ENCODE data around the gene SNRNP200. TPM values are rescaled to one million over a fixed set of nuclear protein-coding genes. Genes with fewer than 3 reads are reported as not detected.

The SNRNP200 gene
- total RNA-seq, 4 donors from 2014 or later, result 75.8 to 150 (median 110) TPM

DNA sequence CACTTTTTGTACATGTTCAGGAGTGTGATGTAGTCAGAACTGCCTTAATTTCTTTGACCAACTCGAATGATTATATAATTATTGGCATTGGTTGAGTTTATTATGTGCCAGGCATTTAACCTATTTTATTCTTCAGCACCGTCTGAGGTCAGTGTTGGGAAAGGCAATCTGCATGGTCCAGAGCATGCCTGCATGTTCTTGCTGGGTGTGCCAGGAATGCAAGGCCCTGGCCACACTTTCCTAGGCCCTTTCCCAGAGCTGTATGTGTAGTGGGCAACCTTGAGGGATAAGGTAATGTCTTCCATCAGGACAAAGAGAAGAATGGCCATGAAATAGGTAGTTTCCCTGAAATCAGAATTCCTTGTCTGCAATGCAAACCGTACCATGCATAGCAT is 9.7 kb upstream of the SNRNP200 start:
- Histone ChIP-seq H3K4me1 (no peaks in the 10 kb centered on the region), H3K9me3 (no peaks in the 10 kb centered on the region), H3K36me3 (no peaks in the 10 kb centered on the region), H3K27ac (no peak overlapping the region), H3K27me3 (peaks cover 4% of the 10 kb centered on the region), H3K4me3 (no peak overlapping the region)
- DNase-seq (ENCODE audit: low spot score in 2 of 2), result no peak
- TF ChIP-seq EP300 (IDR thresholded peaks at IDR 0.05) (no peak), POLR2A (IDR thresholded peaks at IDR 0.05) (no peak), POLR2AphosphoS5 (IDR thresholded peaks at IDR 0.05) (no peak)
- TF ChIP-seq, protein P1, sequence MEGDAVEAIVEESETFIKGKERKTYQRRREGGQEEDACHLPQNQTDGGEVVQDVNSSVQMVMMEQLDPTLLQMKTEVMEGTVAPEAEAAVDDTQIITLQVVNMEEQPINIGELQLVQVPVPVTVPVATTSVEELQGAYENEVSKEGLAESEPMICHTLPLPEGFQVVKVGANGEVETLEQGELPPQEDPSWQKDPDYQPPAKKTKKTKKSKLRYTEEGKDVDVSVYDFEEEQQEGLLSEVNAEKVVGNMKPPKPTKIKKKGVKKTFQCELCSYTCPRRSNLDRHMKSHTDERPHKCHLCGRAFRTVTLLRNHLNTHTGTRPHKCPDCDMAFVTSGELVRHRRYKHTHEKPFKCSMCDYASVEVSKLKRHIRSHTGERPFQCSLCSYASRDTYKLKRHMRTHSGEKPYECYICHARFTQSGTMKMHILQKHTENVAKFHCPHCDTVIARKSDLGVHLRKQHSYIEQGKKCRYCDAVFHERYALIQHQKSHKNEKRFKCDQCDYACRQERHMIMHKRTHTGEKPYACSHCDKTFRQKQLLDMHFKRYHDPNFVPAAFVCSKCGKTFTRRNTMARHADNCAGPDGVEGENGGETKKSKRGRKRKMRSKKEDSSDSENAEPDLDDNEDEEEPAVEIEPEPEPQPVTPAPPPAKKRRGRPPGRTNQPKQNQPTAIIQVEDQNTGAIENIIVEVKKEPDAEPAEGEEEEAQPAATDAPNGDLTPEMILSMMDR (IDR thresholded peaks at IDR 0.05), result no peak
- 73% methylated on average over 3 of the region's 3 CpGs for WGBS

- H3K36me3 ChIP-seq, result peaks cover 6% of the 10 kb centered on the region
- H3K9me3 ChIP-seq, result no peaks in the 10 kb centered on the region
- WGBS, result 84% methylated on average over 5 of the region's 5 CpGs
- no peak for DNase-seq (ENCODE audit: low spot score in 2 of 2)
- no peak for TF ChIP-seq EP300 (IDR thresholded peaks at IDR 0.05)
- TF ChIP-seq POLR2A (IDR thresholded peaks at IDR 0.05), result no peak
- TF ChIP-seq, protein P1 (IDR thresholded peaks at IDR 0.05), result no peak
- no peak for TF ChIP-seq POLR2AphosphoS5 (IDR thresholded peaks at IDR 0.05)
- H3K27ac ChIP-seq, result no peak overlapping the region
- no peak overlapping the region for H3K4me3 ChIP-seq
- H3K27me3 ChIP-seq, result no peaks in the 10 kb centered on the region
- H3K4me1 ChIP-seq, result peaks cover 24% of the 10 kb centered on the region
These were observed 2.9 kb upstream of the SNRNP200 start for GRCh38 chr2:96308248-96308647.

- Histone ChIP-seq H3K27me3 (no peaks in the 10 kb centered on the region), H3K4me1 (peaks cover 30% of the 10 kb centered on the region), H3K4me3 (peak overlapping the region; percentile 80), H3K9me3 (no peaks in the 10 kb centered on the region), H3K36me3 (peaks cover 25% of the 10 kb centered on the region), H3K27ac (no peak overlapping the region)
- no peak for DNase-seq (ENCODE audit: low spot score in 2 of 2)
- WGBS, result 81% methylated on average over 3 of the region's 3 CpGs
- TF ChIP-seq POLR2AphosphoS5 (IDR thresholded peaks at IDR 0.05) (no peak), POLR2A (IDR thresholded peaks at IDR 0.05) (no peak), EP300 (IDR thresholded peaks at IDR 0.05) (no peak)
- TF ChIP-seq, protein P1 (IDR thresholded peaks at IDR 0.05), result no peak
These were observed 1.0 kb upstream of the SNRNP200 start for GRCh38 chr2:96306370-96306769.

DNA sequence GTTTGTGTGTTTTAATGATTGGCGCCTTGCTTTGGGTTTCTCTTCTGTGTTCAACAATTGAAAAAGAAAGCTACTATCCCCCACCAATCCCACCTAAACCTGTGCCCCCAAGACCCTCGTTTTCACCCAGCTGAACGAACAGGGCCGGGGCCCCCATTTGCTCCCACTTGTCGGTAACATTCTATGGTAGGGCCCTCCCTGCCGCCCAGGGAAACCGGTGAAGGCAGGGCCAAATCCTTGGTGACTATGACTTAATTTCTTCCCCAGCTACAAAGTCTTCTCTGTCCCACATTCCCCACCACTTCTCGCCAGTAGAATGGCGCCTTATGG is 598 bp upstream of the SNRNP200 start:
- Histone ChIP-seq H3K27me3 (no peaks in the 10 kb centered on the region), H3K27ac (peak overlapping the region; percentile 88), H3K4me3 (peak overlapping the region; percentile 80), H3K36me3 (peaks cover 29% of the 10 kb centered on the region), H3K9me3 (no peaks in the 10 kb centered on the region), H3K4me1 (peaks cover 30% of the 10 kb centered on the region)
- DNase-seq (ENCODE audit: low spot score in 2 of 2), result no peak
- WGBS, result 26% methylated on average over 9 of the region's 9 CpGs
- TF ChIP-seq POLR2A (IDR thresholded peaks at IDR 0.05) (no peak), POLR2AphosphoS5 (IDR thresholded peaks at IDR 0.05) (no peak), EP300 (IDR thresholded peaks at IDR 0.05) (no peak)
- TF ChIP-seq, protein P1 (IDR thresholded peaks at IDR 0.05), result no peak

DNA sequence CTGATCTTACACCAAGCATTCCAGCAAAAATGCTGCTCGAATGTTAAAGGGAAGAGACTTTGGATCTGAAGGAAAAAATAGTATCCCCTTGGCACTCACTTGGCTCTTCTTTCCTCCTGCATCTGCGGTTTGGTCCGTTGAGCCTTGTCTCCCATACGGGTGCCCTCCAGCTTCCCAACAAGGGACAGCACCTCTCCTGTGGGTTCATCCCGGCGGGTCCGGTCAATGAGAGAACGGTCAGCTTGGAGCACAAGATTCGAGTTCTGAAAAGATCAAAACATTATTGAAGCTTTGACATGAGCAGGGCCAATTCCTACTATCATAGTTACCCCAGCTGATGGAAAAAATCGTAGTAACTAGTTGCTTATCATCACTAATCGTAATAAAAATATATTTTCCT is 740 bp downstream of the SNRNP200 start:
- Histone ChIP-seq H3K27ac (no peak overlapping the region), H3K36me3 (peaks cover 42% of the 10 kb centered on the region)
- no peak for TF ChIP-seq EP300 (IDR thresholded peaks at IDR 0.05)
- TF ChIP-seq, protein P1 (IDR thresholded peaks at IDR 0.05), result no peak
- no peak for TF ChIP-seq POLR2AphosphoS5 (IDR thresholded peaks at IDR 0.05)
- TF ChIP-seq POLR2A (IDR thresholded peaks at IDR 0.05), result no peak

More for the DNA sequence above, 740 bp downstream of the SNRNP200 start:
- H3K27me3 ChIP-seq, result no peaks in the 10 kb centered on the region
- WGBS, result 69% methylated on average over 11 of the region's 11 CpGs
- peaks cover 30% of the 10 kb centered on the region for H3K4me1 ChIP-seq
- peak overlapping the region; percentile 80 for H3K4me3 ChIP-seq
- no peaks in the 10 kb centered on the region for H3K9me3 ChIP-seq
- no peak for DNase-seq (ENCODE audit: low spot score in 2 of 2)
